ENCODE results near the gene IFI16.
"Not testable (repeated sequence)": the region's sequence is repeated elsewhere in the genome, so short reads cannot be mapped to it uniquely, and the experiment has no call there.

IFI16 gene

GRCh38 chr1:159100589-159100988 lies 90.9 kb downstream of the IFI16 start:
- DNase-seq (ENCODE audit: low spot score) = no peak

GRCh38 chr1:159103021-159103420 lies 93.3 kb downstream of the IFI16 start:
- not testable (repeated sequence) for DNase-seq (ENCODE audit: low spot score)

Data from iPS-NIHi11 (cell line).